HepG2 (cell line): ENCODE results near the gene SIAH2. TPM values are rescaled to one million over a fixed set of nuclear protein-coding genes. Genes with fewer than 3 reads are reported as not detected.

Experiments
- CBX2 ChIP-seq, 2 experiments: fragments of 200-600 bp in 1 of 2; sonication (generic); formaldehyde crosslinking in 1 of 2; IDR thresholded peaks; 2 replicates each; pipeline versions ENCODE4 v1.7.0 to v1.8.1; 2018 to 2022; ENCODE audit warnings: low read depth in 2 of 2, low read length in 1 of 2, mild to moderate bottlenecking in 1 of 2, missing genetic modification reagents in 1 of 2
- ESRRA ChIP-seq: sonication (generic); formaldehyde crosslinking; IDR thresholded peaks from 2 replicates; pipeline ENCODE4 v1.5.1; 2020; ENCODE audit warnings: mild to moderate bottlenecking, low read depth, missing genetic modification reagents
- SMAD9 ChIP-seq: sonication (generic); formaldehyde crosslinking; IDR thresholded peaks from 2 replicates; pipeline ENCODE4 v1.5.1; 2020; ENCODE audit warnings: mild to moderate bottlenecking, missing genetic modification reagents
- SNAI1 ChIP-seq: sonication (generic); formaldehyde crosslinking; IDR thresholded peaks from 2 replicates; pipeline ENCODE4 v1.5.0; 2020; ENCODE audit warnings: mild to moderate bottlenecking, missing genetic modification reagents, borderline replicate concordance
- ZBTB42 ChIP-seq: sonication (generic); formaldehyde crosslinking; IDR thresholded peaks from 2 replicates; pipeline ENCODE4 v1.5.0; 2020; ENCODE audit warnings: mild to moderate bottlenecking, missing genetic modification reagents
- ZBTB7A ChIP-seq: sonication (generic); formaldehyde crosslinking; IDR thresholded peaks from 2 replicates; pipeline ENCODE4 v1.8.0; 2022; ENCODE audit warnings: mild to moderate bottlenecking, missing genetic modification reagents
- ZNF280B ChIP-seq: sonication (generic); formaldehyde crosslinking; IDR thresholded peaks from 2 replicates; pipeline ENCODE4 v1.5.0; 2020; ENCODE audit warnings: missing genetic modification reagents, mild to moderate bottlenecking, borderline replicate concordance
- ZNF407 ChIP-seq: sonication (generic); formaldehyde crosslinking; IDR thresholded peaks from one replicate; pipeline ENCODE4 v1.5.1; 2020; ENCODE audit warnings: mild to moderate bottlenecking, missing genetic modification reagents; ENCODE audit errors: not compliant biosample characterization
- ZNF772 ChIP-seq: sonication (generic); formaldehyde crosslinking; IDR thresholded peaks from 2 replicates; pipeline ENCODE4 v1.5.0; 2020; ENCODE audit warnings: mild to moderate bottlenecking, missing genetic modification reagents
- polyA plus RNA-seq, 8 experiments: library from polyadenylated mRNA; depleted of rRNA in 3 of 8; stranded (reverse) in 7 of 8; unstranded in 1 of 8; fragments of >200 nt; fragmentation: Illumina TruSeq in 4 of 8; extraction: Trizol in 4 of 8; gene quantifications; 2 replicates each; pipeline versions ENCODE4 v1.2.1 to v1.2.3, GENCODE V29; 2011 to 2016; ENCODE audit warnings: low read depth in 4 of 8, missing spikeins in 1 of 8, mixed read lengths in 1 of 8; ENCODE audit not compliant: insufficient read depth in 1 of 8
- total RNA-seq, 5 experiments: library from RNA; depleted of rRNA; stranded (reverse); fragments of >200 nt; fragmentation: Illumina TruSeq; extraction: Trizol; gene quantifications; 2 replicates each; pipeline ENCODE4 v1.2.3, GENCODE V29; 2016; ENCODE audit warnings: low read depth in 1 of 5
- TF ChIP-seq, protein P1 (sequence below): sonication (generic); formaldehyde crosslinking; IDR thresholded peaks from 2 replicates; pipeline ENCODE4 v1.4.0; 2020; ENCODE audit warnings: missing genetic modification reagents
- TF ChIP-seq, protein P2 (sequence below): sonication (generic); formaldehyde crosslinking; IDR thresholded peaks from 2 replicates; pipeline ENCODE4 v1.5.0; 2020; ENCODE audit warnings: mild to moderate bottlenecking, missing genetic modification reagents

SIAH2 gene
- total and polyA plus RNA-seq, 2 of the 13 experiments (the other 11 are each of a cell fraction or from before 2014, with no cell fraction given): 71.8 to 117 TPM

DNA sequence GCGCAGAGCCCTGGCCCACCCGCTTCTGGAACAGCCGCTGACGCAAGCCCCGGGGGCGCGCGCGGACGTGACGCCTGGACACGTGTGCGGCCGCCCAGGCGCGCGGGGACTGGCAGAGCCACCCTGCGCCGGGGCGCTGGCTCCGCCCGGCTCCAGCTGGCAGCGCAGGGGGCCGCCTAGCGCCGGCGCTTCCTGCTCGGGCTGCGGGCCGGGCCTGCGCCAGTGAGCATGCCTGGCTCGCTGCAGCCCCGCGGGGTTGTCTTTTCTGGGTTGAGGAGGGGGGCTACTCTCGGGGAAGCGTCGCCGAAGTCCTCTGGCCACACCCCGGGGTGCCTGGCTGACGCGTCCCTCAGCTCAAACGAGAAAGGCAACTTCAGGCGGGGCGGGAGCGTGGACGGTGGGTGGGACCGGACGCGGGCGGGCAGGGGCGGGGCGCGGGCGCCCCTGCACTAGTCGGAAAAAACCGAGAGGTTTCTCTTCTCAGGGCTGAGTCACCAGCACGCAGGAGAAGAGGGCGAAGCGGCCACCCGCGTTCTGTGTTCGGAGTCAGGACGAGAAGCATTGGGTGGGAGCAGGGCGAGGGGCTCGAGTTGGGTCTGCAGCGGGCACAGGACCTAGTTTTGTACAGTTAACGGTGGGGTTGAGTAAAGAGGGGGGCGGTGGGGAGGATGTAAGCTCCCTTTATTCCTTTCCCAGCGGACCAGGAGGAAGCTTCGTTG is at the start of gene SIAH2 (continued):
- TF ChIP-seq ZNF407 (CRISPR knock-in tag): no peak
- TF ChIP-seq ZBTB7A (CRISPR knock-in tag): peak; percentile 39; the same call in 1 of the 2 replicates
- no peak for TF ChIP-seq SMAD9 (CRISPR knock-in tag)
- TF ChIP-seq CBX2 (IDR thresholded peaks at IDR 0.05; ENCODE audit: low read depth, low read length): no peak
- TF ChIP-seq CBX2 (CRISPR knock-in tag; IDR thresholded peaks at IDR 0.05; ENCODE audit: low read depth): no peak
- 0 out of 2 replicates have a peak, but pooled peaks have one; percentile 33 for TF ChIP-seq ZNF772 (CRISPR knock-in tag)
- TF ChIP-seq, protein P1, sequence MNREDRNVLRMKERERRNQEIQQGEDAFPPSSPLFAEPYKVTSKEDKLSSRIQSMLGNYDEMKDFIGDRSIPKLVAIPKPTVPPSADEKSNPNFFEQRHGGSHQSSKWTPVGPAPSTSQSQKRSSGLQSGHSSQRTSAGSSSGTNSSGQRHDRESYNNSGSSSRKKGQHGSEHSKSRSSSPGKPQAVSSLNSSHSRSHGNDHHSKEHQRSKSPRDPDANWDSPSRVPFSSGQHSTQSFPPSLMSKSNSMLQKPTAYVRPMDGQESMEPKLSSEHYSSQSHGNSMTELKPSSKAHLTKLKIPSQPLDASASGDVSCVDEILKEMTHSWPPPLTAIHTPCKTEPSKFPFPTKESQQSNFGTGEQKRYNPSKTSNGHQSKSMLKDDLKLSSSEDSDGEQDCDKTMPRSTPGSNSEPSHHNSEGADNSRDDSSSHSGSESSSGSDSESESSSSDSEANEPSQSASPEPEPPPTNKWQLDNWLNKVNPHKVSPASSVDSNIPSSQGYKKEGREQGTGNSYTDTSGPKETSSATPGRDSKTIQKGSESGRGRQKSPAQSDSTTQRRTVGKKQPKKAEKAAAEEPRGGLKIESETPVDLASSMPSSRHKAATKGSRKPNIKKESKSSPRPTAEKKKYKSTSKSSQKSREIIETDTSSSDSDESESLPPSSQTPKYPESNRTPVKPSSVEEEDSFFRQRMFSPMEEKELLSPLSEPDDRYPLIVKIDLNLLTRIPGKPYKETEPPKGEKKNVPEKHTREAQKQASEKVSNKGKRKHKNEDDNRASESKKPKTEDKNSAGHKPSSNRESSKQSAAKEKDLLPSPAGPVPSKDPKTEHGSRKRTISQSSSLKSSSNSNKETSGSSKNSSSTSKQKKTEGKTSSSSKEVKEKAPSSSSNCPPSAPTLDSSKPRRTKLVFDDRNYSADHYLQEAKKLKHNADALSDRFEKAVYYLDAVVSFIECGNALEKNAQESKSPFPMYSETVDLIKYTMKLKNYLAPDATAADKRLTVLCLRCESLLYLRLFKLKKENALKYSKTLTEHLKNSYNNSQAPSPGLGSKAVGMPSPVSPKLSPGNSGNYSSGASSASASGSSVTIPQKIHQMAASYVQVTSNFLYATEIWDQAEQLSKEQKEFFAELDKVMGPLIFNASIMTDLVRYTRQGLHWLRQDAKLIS: peak; percentile 72; the same call in 1 of the 2 replicates
- no peak; the same call in 1 of the 2 replicates for TF ChIP-seq SNAI1
- TF ChIP-seq ZBTB42: no peak
- TF ChIP-seq, protein P2, sequence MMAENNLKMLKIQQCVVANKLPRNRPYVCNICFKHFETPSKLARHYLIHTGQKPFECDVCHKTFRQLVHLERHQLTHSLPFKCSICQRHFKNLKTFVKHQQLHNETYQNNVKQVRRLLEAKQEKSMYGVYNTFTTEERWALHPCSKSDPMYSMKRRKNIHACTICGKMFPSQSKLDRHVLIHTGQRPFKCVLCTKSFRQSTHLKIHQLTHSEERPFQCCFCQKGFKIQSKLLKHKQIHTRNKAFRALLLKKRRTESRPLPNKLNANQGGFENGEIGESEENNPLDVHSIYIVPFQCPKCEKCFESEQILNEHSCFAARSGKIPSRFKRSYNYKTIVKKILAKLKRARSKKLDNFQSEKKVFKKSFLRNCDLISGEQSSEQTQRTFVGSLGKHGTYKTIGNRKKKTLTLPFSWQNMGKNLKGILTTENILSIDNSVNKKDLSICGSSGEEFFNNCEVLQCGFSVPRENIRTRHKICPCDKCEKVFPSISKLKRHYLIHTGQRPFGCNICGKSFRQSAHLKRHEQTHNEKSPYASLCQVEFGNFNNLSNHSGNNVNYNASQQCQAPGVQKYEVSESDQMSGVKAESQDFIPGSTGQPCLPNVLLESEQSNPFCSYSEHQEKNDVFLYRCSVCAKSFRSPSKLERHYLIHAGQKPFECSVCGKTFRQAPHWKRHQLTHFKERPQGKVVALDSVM (CRISPR knock-in tag): peak; percentile 19; the same call in 1 of the 2 replicates
- TF ChIP-seq ESRRA (CRISPR knock-in tag): 0 out of 2 replicates have a peak, but pooled peaks have one; percentile 30
- TF ChIP-seq ZNF280B: peak; percentile 72; the same call in 1 of the 2 replicates
